ENCODE measurements around the gene NR3C1.
"Not testable (repeated sequence)": the region's sequence is repeated elsewhere in the genome, so short reads cannot be mapped to it uniquely, and the experiment has no call there.

Gene NR3C1

DNA sequence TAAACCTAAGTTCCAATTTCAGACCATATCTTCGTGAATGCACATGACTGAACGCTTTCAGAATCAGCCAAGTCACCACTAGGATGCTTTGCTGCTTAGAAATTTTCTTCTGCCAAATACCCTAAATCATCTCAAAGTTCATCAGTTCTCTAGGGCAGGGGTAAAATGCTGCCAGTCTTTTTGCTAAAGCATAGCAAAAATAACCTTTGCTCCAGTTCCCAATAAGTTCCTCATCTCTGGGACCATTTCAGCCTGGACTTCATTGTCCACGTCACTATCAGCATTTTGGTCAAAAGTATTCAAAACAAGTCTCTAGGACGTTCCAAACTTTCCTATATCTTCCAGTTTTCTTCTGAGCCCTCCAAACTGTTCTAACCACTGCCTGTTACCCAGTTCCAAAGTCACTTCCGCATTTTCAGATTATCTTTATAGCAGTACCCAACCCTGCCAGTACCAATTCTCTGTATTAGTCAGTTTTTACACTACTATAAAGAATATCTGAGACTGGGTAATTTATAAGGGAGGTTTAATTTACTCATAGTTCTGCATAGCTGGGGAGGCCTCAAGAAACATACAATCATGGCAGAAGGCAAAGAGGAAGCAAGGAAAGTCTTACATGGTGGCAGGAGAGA, 74.8 kb downstream of the NR3C1 start:
- TF ChIP-seq, protein P1, sequence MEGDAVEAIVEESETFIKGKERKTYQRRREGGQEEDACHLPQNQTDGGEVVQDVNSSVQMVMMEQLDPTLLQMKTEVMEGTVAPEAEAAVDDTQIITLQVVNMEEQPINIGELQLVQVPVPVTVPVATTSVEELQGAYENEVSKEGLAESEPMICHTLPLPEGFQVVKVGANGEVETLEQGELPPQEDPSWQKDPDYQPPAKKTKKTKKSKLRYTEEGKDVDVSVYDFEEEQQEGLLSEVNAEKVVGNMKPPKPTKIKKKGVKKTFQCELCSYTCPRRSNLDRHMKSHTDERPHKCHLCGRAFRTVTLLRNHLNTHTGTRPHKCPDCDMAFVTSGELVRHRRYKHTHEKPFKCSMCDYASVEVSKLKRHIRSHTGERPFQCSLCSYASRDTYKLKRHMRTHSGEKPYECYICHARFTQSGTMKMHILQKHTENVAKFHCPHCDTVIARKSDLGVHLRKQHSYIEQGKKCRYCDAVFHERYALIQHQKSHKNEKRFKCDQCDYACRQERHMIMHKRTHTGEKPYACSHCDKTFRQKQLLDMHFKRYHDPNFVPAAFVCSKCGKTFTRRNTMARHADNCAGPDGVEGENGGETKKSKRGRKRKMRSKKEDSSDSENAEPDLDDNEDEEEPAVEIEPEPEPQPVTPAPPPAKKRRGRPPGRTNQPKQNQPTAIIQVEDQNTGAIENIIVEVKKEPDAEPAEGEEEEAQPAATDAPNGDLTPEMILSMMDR (IDR thresholded peaks at IDR 0.05) = no peak
- peaks cover 0 to 41% (median 3%) of the 10 kb centered on the region in 4 donors for H3K4me1 ChIP-seq
- intact Hi-C loops (cut with DNase I; ENCODE audit: low total_unique reads) = no loop called here
- no peak for DNase-seq
- H3K4me3 ChIP-seq = no peak overlapping the region
- H3K9me3 ChIP-seq = no peaks in the 10 kb centered on the region
- H3K27ac ChIP-seq = no peak overlapping the region
- no peaks in the 10 kb centered on the region for H3K36me3 ChIP-seq
- no peaks in the 10 kb centered on the region for H3K27me3 ChIP-seq

DNA sequence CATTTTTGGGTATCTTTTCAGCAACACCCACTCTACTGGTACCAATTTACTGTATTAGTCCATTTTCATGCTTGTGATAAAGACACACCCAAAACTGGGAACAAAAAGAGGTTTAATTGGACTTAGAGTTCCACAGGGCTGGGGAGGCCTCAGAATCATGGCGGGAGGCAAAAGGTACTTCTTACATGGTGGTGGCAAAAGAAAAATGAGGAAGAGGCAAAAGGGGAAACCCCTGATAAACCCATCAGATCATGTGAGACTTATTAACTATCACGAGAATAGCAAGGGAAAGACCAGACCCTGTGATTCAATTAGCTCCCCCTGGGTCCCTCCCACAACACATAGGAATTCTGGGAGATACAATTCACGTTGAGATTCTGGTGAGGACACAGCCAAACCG, 78.4 kb downstream of the NR3C1 start:
- H3K36me3 ChIP-seq; H3K9me3 ChIP-seq; DNase-seq; H3K27me3 ChIP-seq; H3K4me3 ChIP-seq; H3K27ac ChIP-seq; intact Hi-C loops (cut with DNase I; ENCODE audit: low total_unique reads): not testable (repeated sequence)
- peaks cover 0 to 37% (median 3%) of the 10 kb centered on the region in 4 donors for H3K4me1 ChIP-seq

DNA sequence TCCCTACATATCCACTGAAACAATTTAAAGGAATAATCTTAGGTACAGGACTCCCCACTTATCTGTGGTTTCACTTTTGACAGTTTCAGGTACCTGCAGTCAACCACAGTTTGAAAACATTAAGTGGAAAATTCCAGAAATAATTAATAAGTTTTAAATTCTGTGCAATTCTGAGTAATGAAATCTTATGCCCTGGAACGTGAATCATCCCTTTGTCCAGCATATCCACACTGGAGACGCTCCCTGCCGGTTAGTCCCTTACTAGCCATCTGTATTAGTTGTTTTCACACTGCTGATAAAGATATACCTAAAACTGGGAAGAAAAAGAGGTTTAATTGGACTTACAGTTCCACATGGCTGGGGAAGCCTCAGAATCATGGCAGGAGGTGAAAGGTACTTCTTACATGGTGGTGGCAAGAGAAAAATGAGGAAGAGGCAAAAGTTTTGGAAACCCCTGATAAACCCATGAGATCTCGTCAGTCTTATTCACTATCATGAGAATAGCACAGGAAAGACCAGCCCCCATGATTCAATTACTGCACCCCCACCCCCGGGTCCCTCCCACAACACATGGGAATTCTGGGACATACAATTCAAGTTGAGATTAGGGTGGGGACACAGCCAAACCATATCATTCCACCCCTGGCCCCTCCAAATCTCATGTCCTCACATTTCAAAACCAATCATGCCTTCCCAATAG, 80.4 kb downstream of the NR3C1 start:
- peaks cover 0 to 43% (median 10%) of the 10 kb centered on the region in 4 donors for H3K4me1 ChIP-seq
- H3K4me3 ChIP-seq; H3K27me3 ChIP-seq; H3K36me3 ChIP-seq; intact Hi-C loops (cut with DNase I; ENCODE audit: low total_unique reads); DNase-seq; H3K27ac ChIP-seq; H3K9me3 ChIP-seq: not testable (repeated sequence)

DNA sequence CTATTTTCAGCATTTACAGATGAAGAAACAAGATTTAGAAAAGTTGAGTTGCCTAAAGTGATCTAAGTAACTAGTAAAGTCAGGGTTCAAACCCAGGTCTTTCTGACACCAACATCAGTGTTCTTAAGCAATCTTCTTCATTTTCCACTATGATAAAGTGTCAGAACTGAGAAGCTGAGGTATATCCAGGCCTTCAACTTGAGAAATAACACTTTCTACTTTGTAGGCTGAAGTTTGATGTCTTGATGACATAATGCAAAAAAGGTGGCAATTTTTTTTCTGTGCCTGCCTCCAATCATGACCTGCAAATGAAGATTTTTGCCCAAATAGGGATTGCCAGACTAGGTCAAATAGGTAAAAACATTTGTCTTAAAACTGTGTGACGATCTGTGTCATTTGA, 81.3 kb downstream of the NR3C1 start:
- TF ChIP-seq, protein P1 (IDR thresholded peaks at IDR 0.05) = no peak
- Histone ChIP-seq H3K4me1 (peaks cover 0 to 52% (median 14%) of the 10 kb centered on the region in 4 donors), H3K27me3 (no peaks in the 10 kb centered on the region)

GRCh38 chr5:143319437-143320227, 83.9 kb downstream of the NR3C1 start:
- H3K9me3 ChIP-seq = no peaks in the 10 kb centered on the region
- H3K4me1 ChIP-seq = peaks cover 0 to 73% (median 30%) of the 10 kb centered on the region in 4 donors
- TF ChIP-seq, protein P1 (IDR thresholded peaks at IDR 0.05) = no peak
- intact Hi-C loops (cut with DNase I; ENCODE audit: low total_unique reads) = no loop called here
- no peaks in the 10 kb centered on the region for H3K27me3 ChIP-seq
- DNase-seq = no peak
- H3K36me3 ChIP-seq = no peaks in the 10 kb centered on the region
- H3K4me3 ChIP-seq = no peak overlapping the region
- H3K27ac ChIP-seq = no peak overlapping the region

More for the DNA sequence above, 81.3 kb downstream of the NR3C1 start:
- Histone ChIP-seq H3K4me3 (no peak overlapping the region), H3K9me3 (no peaks in the 10 kb centered on the region), H3K36me3 (no peaks in the 10 kb centered on the region), H3K27ac (no peak overlapping the region)
- intact Hi-C loops (cut with DNase I; ENCODE audit: low total_unique reads) = no loop called here
- no peak for DNase-seq

GRCh38 chr5:143318833-143319232, 84.7 kb downstream of the NR3C1 start:
- peaks cover 0 to 73% (median 33%) of the 10 kb centered on the region in 4 donors for H3K4me1 ChIP-seq
- intact Hi-C loops (cut with DNase I; ENCODE audit: low total_unique reads) = no loop called here
- H3K36me3 ChIP-seq = no peaks in the 10 kb centered on the region
- no peaks in the 10 kb centered on the region for H3K27me3 ChIP-seq
- TF ChIP-seq, protein P1 (IDR thresholded peaks at IDR 0.05) = no peak
- DNase-seq = no peak
- H3K4me3 ChIP-seq = no peak overlapping the region
- no peak overlapping the region for H3K27ac ChIP-seq
- H3K9me3 ChIP-seq = no peaks in the 10 kb centered on the region

All from tibial artery (tissue), 4 donors.